Fibroblast of skin of scalp (primary cell): ENCODE measurements around the gene PRDX2.

ENCODE experiments used
- DNase-seq: peaks from one replicate; pipeline ENCODE4 v3.0.0-alpha.2; 2013

PRDX2 gene

DNA sequence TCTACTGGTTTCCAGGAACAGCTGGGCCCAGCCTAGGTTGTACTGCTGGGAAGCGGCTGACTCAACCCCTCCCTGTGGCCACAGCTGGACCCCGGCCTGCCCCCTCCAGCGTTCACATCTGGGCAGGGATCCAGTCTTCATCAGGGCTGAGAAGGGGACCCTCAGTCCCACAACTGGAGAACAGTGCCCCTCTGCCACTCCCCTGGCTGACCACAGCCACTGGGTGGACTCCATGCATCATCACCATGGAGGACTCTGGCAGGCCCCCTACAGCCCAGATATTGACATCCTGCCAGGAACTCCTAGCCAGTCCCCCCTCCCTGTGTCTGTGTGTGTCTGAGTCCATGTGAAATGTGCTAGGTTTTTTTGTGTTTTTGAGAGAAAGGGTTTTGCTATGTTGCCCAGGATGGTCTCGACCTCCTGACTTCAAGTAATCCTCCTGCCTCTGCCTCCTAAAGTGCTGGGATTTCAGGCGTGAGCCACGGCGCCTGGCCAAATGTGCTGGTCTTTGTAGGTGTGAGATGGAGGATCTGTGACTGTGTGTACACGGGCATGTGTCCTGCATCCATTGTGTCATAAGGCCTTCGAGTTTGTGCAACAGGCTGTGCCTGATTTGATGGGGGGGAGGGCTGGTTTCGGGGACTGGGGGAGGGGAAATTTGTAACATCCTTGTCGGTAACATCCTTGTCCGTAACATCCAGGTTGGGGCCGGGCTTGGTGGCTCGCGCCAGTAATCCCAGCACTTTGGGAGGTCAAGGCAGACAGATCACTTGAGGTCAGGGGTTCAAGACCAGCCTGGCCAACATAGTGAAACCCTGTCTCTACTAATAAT lies 22.2 kb downstream of the PRDX2 start:
- peak; percentile 95 for DNase-seq

DNA sequence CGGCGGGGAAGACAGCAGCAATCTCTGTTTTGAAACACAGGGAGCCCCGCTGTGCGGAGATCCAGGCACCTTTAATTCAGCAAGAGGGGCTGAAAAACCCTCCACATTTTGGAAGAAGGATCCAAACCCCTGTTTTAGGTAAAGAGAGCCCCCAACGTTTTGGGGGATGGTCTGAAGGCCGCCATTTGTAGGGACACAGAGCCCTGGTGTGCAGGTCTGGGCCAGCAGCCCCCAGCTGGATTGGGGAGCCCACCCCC lies 22.8 kb downstream of the PRDX2 start:
- DNase-seq: no peak

DNA sequence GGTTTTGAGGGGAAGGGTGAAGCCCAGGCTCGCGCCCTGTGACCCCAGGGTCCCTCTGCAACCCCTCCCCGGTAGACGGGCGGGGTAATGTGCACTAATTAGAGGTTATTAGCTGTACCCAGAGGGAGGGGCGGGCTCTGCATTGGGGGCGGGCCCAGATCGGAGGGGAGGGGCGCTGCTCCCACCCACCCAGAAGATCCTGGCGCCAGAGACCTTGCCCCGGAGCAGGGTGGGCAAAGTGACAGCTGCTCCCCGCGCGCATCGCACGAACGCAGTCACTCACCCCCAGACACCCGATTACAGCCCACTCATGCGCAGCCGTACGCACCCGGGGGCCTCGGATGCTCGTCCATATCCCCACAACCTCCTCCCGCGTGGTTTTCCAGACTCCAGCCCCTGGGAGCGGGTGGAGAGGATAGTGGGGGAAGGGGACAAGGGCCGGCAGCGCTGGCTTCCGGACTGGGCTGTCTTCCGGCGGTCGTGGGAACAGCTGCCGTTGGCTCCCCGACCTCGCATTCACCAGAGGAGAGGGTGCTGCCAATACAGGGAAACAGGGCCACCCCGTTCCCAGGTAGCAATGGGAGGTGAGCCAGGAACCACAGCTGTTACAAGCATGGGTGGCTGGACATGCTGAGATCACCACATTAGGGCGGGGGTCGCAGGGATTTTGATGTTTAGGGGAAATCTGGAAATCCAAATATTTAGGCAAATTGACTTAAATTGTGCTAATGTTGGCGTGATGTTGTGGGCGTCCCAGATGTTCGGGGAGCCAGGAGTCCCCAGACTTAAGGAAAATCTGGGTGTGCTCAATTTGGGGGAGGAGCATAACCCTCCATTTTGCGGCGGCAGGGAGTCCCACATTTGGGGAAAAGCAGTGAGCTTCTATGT lies 23.3 kb downstream of the PRDX2 start:
- peak; percentile 86 for DNase-seq

DNA sequence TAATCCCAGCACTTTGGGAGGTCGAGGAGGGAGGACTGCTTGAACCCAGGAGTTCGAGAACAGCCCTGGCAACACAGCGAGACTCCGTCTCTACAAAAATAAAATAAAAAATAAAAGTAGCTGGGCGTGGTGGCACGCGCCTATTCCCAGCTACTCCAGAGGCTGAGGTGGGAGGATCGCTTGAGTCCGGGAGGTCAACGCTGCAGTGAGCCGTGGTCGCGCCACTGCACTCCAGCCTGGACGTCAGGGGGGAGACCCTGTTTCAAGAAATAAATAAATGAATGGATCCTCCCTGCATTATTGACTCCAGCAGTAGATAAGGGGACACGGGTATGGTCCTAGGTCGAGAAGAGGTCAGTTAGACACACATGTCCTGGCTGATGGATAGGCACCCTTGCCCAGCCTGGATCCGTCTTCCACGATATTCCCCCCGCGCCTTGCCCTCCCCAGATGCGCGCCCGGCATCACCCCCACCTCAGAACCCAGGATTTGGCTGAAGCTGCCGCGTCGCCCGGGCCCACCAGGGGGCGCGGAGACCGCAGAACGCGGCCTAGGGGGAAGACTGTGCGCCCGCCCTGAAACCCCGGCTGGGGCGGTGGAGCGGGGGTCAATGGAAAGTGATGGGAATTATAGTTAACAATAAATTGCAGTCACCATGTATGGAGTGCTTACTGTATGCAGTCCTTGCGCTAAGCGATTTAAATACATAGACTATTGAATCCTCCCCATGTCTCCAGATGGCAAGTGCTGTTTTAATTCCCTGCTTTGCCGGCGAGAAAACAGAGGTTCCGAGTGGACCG lies 24.2 kb downstream of the PRDX2 start:
- peak; percentile 82 for DNase-seq

DNA sequence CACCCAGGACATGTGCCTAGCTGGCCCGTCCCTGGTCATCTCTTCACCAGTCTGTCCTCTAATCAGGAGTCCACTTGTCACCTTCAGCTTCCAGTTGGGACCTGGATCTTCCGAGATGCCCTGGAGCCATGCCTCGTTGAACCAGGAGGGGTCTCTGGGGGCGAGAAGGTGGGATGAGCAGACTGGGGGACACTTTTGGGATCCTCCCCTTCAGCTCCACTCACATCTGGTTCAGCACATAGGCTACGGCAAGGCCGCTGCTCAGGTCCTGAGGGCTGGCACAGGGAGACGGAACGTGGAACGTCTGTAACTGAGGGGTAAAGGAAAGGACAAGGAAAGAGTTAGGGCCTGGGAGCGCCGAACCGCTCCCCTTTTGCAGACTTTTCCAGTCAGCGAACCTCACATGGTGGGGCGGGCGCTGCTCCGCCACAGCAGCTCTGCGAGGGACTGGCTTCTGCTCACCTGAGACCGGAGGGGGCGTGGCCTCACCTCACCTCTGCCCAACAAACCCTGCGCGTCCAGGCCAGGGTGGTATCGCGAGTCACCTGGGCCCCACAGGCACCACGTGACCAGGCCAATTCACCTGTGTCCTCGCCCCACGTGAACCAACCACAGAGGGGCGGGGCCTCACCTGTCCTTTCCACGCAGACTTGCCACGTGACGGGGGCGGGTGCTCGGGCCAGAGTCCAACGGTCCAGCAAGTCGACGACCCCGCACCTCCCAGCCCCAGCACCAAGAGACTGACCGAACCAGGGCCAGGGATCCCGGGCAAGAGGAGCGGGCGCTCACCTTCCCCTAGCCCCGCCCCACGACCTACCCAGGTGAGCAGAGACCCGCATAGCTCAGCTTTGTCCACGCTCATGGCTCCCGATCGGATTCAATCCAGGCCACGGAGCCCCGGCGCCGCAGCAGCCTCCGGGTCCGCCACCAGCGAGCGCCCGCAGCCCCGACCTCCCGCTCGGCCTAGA lies 26.7 kb downstream of the PRDX2 start, which contains the start of gene HOOK2:
Gene HOOK2 (minus strand): TSS at position 965 of the 968 bp plus-strand sequence. CDS start 103 bp downstream, at position 862.
- DNase-seq: no peak

DNA sequence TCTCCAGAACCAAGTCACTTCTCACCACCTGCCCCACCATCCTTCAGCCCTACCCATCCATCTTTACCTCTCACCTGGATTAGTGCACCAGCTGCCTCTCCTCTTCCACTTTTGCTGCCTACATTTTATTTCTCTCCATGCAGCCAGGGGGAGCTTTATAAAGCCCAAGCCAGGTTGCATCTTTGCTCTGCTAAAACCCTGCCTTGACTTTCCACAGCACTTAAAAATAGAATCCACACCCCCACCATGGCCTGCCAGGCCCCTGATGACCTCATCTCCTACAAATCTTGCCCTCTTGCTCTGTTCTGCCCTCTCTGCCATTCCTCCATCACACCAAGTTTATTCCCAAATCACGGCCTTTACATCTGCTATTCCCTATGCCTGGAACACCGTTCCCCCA lies 28.0 kb downstream of the PRDX2 start:
- peak; percentile 63 for DNase-seq

DNA sequence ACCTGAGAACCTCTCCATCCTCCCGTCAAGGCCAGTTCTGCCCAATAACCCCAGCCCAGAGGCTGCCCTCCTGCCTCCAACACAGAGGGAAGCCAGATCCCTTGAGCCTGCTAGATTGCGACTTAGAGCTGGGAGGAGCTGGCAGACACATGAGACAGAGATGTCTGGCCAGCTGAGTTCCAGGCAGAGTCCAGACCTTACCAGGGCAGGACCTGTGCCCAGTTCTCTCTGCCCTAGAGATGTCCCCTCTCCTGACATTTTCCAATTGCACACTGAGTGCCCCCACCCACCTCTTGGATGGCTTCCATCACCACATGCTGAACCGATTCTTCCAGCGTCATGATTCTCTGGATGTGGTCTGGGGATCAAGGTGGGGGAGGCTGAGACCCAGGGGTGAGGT lies 29.3 kb downstream of the PRDX2 start:
- no peak for DNase-seq

DNA sequence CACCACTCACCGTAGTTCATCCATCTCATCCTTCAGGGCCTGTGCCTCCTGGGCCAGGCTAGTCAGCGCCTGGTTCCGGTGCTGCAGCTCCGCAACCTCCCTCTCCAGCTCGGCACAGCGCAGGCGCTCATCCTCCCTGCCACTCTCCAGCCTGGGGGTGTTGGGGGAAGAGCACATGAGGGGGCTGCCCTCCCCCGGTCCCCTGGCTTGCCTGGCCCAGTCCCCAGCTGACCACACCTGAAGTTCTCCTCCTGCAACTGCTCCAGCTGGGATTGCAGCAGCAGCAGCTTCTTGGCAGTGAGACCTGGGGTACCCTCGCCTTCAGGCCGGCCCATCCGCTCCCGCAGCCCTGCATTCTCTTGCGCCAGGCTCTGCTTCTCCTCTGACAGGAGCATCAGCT lies 30.7 kb downstream of the PRDX2 start:
- no peak for DNase-seq

DNA sequence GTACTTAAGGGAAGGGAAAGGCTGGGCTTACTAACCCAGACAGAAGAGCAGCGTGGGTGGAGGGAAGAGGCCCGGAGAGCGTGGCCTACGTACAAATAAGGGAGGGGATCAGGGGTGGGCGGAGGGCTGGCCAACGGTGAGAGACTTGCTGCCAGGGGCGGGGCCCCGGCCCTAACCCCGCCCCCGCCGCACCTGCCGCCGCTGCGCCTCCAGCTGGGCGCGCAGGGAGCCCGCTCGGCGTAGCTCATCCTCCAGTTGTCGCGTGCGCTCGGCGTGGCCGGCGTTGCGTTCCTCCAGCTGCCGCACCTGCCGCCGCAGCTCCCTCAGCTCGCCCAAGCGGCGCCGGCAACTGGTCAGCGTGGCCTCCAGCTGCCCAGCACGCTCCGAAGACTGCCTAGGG lies 31.9 kb downstream of the PRDX2 start:
- no peak for DNase-seq

DNA sequence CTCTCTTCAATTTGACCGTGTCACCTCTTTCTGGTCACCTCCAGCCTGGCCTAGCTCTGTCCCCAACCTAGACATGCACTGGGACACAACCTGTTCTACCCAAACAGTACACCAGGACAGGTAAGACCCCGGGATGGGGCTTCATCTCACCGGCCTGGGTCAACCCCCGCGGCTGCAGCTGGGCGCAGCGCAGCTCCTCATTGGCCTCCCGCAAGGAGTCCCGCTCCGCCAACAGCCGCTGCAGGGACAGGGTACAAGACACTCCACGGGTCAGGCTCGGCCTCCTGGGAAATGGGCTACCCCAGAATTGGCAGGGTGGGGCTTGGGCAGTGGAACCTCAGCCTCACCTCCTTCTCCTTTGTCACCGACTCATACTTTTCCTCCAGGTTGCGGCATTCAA lies 33.9 kb downstream of the PRDX2 start:
- DNase-seq: no peak

DNA sequence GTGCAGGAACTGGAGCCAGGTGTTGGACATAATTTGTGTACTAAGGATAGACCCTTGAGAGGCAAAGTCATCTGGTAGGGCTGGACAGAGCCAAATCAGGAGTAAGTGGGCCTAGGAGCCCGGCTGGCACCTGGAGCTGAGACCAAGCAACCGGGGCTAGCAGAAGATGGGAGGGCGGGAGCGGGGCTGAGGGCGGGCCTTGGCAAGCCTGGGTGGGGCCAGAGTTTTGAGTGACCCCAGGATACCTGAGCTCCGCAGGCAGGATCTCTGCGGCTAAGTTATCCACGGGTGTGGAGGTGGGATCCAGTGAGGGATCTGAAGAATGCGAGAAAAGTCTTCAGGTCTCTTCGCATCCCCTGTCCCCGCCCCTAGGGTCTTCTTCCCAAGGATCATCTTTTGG lies 34.5 kb downstream of the PRDX2 start:
- DNase-seq: no peak

DNA sequence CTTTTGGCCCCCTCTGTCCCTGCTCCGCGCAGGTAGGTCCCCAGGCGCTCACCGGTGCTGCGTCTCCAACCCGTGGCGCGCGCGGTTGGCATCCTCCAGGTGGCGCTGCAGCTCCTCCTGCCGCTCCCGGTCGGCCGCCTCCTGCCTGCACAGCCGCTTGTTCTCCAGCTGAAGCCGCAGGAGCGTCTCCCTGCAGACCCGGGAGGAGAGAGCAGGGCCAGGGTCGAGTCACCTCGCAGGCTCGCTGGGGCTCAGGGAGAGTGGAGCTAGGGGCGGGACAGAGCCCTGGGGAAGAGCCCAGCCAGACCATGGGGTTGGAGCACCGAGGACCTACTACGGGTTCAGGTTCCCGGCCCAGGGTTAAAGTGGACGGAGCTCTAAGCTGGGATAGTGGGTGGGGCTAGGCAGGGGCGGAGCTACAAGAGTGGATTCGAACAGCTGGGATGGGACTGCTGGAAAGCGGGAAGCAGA lies 35.5 kb downstream of the PRDX2 start:
- peak; percentile 80 for DNase-seq

DNA sequence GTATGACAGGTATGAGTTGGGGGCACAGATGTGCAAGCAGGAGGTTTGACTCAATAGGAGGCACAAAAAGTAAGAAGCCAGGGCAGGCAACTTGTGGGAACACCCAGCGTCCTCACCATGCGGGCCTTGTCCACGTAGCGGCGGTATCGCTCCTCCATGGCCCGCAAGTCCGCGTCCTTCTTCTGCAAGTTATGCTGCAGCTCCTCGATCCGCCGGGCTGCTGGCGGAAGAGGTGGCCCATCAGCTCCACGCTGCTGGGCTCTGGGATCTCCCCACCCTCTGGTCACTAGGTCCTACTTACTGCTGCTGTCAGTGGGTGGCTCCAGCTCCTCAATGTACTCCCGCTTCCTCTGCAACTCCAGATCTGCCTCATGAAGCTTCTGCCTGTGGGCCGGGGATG lies 36.9 kb downstream of the PRDX2 start:
- DNase-seq: no peak

DNA sequence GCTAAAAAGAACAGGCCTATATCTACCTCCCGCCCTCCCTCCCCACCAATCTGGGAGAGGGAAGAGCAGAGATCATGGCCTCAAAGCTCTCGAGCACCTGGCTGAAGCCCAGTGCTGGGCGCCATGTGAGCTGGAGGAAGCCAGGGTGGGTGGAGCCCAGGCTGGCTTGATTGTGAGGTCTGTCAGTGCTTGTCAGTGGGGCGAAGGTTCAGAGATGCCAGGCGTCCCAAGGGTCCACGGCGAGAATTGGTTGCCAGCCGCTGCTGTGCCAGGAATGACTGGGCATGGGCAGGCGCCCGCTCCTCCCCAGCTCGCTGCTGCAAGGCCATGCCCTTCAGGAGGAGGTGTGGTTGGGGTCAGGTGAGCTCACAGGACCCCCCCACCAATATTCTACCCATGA lies 38.5 kb downstream of the PRDX2 start:
- DNase-seq: no peak

DNA sequence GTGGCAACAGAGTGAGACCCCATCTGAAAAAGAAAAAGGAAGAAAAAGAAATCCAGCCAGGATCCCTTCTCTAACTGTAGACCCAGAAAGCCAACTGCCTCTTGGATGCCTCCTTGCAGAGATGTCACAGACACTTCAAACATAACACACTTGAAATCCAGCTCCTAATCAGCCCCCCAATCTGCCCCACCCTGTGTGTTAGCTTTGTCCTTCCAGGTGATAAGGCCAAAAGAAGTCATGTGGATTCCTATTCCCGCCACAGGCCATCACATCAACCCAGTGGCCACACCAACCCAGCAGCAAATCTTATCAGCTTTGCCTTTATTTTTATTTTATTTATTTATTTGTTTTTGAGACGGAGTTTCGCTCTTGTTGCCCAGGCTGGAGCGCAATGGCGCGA lies 41.9 kb downstream of the PRDX2 start:
- no peak for DNase-seq

DNA sequence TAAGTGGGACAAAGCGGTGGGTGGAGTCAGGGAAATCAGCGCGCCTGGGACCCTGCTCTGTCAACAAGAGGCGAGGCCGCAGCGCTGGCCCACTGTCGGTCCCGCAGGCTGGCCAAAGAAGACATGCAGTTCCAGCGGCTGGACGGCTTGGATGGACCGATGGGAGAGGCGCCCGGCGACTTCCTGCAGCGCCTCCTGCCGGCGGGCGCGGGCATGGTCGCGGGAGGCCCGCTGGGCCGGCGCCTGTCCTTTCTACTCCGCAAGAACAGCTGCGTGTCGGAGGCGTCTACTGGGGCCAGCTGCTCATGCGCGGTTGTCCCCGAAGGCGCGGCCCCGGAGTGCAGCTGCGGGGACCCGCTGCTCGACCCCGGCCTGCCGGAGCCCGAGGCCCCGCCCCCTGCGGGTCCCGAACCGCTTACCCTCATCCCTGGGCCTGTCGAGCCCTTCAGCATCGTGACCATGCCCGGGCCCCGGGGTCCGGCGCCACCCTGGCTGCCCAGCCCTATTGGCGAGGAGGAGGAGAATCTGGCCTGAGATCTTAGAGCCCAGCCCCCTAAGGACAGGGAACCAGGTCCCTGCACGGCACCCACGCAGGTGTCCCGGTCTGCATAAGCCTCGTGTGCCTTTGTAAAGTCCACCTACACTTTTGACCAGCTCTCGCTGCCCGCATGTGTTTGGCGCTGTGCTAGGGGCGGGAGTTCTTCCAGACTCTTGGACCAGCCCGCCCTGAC lies 43.9 kb downstream of the PRDX2 start:
- peak; percentile 66 for DNase-seq

DNA sequence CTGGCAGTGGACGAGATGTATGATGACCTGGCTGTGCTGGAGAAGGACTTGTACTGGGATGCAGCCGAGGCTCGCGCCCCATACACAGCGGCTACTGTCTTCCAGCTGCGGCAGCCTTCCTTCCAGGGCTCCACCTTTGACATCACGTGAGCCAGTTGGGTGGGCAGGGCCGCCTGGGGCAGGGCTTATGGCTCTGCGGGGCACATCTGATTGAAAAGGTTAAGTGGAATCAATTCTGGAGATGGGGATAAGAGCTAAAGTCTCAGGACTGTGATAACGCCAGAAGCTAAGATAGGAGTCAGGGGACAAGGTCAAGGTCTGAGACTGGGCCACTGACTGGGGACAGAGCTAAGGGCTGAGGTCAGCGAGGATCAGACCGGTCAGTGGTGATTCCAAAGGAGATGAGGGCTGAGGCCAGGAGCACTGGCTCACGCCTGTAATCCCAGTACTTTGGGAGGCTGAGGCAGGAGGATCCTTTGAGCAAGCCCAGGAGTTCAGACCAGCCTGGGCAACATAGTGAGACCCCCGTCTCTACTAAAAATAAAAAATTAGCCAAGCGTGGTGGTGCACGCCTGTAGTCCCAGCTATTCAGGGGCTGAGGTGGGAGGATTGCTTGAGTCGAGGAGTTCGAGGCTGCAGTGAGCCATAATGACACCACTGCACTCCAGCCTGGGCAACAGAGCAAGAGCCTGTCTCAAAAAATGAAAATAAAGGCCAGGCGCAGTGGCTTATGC lies 45.3 kb downstream of the PRDX2 start:
- no peak for DNase-seq

DNA sequence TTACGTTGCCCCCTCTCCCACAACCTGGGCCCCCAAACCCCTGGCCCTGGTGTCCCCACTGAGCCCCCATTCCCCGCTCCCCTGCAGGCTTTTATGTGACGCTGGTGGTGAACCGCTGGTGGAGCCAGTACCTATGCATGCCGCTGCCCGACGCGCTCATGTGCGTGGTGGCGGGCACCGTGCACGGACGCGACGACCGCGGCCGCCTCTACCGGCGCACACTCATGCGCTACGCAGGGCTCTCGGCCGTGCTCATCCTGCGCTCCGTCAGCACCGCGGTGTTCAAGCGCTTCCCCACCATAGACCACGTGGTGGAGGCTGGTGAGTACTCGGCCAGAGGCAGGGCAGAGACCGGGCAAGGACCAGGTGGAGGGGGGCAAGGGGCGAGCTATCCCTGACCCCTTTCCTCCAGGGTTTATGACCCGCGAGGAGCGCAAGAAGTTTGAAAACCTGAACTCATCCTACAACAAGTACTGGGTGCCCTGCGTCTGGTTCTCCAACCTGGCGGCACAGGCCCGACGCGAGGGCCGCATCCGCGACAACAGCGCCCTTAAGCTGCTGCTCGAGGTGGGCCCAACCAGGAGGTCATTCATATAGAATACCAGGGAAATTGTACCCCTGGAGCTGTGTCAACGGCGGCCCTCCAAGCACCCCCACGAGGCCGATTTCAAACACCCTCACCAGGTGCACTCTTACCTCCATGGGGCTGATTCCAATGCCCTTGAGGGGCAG lies 47.0 kb downstream of the PRDX2 start:
- no peak for DNase-seq

DNA sequence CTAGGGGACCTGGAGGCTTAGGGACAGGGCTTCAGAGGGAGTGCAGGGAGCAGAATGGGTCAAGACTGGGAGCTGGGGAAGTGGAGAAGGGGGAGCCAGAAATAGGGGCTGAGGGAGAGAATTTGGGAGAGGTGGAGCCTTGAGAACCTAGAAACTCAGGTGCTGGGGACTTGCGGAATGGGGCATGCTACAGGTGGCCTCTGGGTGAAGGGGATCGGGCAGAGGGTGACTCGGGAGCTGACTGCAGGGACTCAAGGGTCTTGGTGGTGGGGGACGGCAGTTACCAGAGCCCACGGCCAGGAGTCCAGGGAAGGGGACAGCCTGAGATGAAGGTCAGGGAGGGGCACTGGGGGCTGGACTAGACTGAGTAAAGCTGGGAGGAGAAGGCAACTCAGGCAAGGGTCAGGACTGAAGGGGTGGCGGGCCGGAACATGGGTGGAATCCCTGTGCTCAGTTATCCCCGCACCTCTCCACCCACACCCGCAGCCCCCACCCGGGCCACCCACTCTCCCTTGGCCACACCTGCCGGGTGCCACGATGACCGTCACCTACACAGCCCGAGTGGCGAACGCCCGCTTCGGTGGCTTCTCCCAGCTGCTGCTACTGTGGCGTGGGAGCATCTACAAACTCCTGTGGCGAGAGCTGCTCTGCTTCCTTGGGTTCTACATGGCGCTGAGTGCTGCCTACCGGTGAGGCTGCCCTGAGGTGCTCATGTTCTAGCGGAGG lies 49.4 kb downstream of the PRDX2 start:
- DNase-seq: no peak
